NCI-H524 treated with DMSO at 0.1 percent for 48 hours (cell line): Measurements from ENCODE around the gene COL15A1.

ENCODE experiments used
- DNase-seq: peaks from one replicate; lab custom pipeline; 2025; lab: John Stamatoyannopoulos, UW

Gene COL15A1

DNA sequence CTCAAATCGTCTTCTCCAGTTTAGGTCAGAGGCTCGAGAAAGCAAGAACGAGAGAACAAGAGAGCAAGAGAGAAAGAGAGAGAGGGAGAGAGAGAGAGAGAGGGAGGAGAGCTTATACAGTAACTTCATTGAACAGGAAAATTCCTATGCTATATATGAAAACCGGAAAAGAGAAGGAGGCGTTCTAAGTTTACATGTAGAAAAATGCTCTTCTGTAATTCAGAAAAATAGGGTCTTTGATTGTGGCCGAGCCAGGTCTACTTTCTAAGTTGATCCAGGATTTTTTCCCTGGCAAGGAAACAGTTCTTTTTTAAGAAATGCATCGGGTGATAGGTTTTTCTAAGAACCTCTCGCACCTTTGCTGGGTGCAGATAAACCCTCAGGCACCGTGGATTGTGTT lies 29.5 kb downstream of the COL15A1 start:
- DNase-seq, result no peak

DNA sequence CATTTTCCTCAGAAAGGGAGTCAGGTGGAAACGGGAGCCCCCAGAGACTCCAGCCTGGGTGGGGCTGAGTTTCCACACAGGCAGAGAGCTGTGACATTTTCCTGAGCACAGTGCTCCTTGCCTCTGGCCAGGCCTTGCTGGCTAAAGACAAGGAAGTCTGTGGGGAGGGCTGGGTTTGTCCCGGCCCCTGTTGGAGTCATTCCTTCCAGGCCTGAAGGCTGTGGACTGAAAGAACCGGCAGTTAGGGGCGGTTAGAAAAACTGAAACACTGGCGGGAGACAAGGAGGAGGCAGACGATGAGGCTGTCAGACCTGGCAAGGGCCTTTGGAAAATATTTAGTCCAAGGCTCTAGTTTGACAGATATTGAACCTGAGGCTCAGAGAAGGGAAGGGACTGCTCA lies 29.9 kb downstream of the COL15A1 start:
- DNase-seq, result no peak

DNA sequence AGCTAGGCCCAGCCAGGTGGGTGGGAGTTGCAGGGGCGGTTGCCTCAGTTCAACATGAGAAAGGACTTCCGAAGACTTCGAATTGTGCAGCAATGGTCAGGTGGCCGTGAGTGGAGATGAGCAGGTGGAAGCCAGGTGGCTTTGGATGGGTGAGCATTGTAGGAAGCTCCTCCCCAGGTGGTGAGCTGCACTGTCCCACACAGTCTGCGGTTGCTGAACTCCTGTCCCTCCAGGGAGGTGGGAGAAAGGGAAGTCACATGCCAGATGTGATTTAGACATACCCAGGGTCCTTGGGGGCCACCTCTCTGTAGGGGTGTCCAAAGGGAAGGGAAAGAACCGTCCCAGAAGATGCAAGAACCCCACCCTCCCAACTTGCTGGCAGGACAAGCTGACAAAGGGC lies 30.4 kb downstream of the COL15A1 start:
- DNase-seq, result no peak

DNA sequence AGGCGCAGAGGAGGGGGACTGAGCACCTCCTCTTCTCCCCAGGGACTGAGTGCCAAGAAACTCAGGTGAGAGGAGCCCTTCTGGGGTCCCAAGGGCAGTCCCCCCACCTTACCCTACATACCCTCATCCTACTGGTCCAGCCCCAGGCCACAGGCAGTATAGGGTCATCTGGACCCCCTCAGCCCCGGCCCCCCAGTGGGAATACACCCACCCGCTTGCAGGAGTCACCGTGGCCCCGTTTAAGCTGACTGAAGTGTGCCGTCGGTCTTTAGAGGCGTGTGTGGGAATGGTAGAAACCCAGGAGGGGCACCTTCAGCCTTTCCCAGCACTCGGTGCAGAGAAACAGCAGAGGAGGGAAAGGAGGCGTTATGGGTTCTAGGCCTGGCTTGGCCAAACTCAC lies 30.8 kb downstream of the COL15A1 start:
- DNase-seq, result no peak

DNA sequence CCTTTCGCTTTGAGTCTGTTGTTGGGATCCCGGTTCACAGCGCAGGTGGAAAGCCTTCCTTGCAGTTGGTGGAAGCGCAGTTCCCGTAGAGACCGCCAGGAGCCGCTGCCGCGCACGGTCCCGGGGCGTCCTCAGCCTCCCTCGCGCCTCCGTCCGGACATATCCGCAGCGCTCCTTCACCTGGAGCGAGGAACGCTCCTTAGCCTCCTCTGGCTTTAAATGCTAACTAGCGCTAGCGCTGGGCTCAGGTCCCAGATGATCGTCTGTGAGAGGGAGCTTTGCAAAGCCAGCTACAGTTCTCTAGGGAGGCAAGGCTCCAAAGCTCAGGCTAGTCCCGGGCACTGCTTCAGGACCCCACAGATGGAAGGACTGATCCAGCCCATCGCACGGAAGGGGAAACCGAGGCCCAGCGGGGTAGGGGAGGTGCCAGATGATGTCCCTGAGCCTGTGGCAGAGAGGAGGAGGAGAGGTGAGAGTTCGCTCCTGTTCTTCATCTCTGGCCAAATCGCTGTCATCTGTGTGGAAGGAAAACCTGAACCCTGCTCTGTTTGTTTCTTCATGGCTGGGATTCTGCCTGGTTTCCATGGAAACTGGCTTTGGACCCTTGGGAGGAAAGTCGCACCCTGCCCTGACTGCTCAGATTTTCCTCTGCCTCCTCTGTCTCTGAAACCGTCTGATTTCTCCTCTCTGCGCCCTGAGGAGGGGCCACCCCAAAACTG lies 31.4 kb downstream of the COL15A1 start:
- DNase-seq, result peak; percentile 47

DNA sequence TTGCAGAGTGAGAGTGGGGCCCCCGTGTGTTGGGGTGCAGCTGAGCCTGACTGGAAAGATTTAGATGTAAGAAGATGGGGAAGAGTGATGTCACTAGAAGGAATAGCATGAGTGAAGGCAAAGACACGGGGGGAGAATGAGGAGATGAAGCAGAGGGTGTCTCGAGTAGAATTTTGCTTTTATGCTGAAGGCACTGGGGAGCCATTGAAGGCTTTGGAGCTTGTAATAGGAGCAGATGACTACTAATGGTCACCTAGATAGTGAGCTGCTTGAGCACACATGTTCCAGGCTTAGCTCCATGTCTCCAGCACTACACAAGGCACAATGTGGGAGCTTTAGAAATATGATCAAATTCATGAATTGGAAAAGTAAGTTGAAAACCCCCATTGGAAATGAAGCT lies 32.1 kb downstream of the COL15A1 start:
- DNase-seq, result no peak

DNA sequence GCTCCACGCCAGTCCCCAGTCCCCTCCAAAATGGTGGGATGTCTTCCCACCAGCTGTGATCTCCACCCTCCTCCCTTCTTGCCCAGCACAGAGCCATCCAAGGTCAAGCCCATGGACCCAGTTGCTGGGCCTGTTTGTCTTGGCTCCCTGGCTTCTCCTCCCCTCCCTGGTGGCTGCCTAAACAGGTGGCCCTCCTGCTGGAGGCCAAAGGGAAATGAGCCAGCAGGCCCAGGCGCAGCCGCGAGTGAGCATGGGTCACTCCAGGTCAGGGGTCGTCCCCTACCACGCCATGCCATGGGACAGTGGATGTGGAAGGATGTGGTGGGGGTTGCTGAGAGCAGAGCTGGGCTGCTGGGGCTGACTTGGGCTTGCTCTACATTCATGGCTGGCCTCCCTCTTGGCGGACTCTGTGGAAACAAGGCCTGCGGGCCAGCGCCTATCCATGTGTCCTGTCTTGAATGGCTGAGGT lies 33.6 kb downstream of the COL15A1 start:
- no peak for DNase-seq

DNA sequence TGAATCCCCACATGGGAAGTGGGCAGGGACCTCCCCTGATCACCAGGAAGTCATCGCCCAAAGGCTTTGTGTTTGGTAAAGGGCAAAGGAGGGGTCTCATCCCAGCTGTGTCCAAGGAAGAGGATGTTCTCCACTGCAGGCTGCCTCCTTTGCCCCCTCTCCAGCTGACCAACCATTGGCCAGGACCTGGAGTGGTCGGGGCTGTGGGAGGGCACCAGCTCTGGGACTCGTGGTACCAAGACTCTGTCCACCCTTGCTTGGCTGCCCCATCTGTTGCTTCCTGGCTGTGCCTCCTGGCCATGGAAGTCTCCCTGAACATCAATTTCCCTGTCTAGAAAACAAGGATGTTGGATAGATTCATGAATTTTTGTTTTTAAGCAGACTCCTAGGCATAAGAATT lies 34.1 kb downstream of the COL15A1 start:
- no peak for DNase-seq

DNA sequence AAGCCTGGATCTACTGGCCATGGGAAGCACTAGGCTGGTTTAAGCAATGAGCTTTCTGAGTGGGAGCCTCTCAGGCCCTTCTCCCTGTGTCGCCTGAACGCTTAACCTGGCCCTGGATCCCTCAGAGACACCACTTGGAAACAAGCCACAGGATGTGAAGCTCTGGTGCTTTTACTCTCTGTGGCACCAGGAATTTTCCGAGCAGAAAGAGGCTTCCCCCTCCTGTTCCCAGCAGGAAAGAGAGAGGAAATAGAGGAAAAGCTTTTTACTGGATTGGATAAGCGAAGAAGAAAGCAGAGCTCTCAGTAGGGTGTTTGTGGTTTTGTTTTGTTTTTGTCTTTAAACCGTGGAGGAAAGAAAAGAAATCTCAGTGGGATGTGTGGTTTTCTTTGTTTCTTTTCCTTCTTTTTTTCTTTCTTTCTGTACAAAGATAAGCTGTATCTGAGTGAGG lies 34.5 kb downstream of the COL15A1 start:
- DNase-seq, result no peak

DNA sequence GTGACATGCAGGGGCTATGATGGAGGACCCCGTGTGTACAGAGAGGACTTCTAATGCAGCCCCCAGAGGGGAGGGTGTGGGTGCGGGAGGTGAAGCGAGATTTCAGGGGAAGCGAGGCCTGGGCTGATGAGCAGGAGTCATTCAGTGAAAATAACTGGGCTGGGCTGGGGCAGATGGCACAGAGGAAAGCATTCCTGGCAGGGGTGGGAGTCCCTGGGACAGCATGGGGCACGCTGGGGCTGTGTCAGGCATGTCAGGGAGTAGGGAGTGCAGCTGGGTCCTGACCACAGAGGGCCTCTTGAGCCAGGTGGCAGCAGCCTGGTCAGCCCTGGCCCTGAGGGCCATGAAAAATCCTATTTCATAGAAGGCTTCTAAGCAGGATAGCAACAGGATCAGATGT lies 36.6 kb downstream of the COL15A1 start:
- DNase-seq, result no peak

DNA sequence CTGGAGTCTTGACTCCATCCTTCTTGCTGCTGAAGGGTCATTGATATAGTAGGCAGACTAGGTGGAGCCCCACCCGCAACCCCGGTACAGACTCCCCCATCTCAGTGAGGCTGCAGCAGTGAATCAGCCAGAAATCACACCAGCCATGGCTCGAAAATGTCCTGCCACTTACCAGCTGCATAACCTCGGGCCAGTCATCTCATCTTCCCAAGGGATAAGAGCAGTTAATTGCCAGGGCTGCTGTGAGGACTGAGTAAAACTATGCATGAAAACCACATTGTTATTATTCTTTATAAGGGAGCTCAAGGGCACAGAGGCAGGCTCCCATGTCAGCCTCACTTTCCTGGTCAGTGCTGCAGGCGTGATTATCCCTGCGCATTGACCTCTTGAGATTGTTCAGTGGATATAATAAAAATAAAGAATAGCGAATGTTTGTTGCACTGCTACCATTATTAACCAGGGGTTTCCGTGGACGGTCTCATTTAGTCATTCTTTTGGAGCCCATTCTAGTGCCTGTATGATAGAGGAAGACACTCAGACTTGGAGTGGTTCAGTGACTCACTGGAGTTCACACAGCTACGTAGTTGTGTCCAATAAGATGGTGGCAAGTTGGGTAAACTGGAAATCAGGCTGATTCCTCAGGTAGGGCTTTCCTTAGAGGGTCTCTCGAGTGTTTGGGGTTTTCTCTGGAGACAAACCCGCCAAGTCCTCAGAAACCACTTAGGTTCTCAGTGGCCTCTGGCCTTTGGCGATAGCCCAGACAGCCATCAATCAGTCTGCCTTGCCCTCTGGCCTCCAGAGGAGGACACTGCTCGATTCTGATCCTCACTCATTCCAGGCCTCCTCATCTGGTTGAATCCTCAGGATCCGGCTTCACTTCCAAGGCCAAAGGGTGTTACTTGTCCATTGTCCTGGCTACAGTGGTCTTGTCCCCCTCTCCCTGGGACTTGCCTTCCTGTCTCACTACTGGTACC lies 39.9 kb downstream of the COL15A1 start:
- DNase-seq, result no peak

DNA sequence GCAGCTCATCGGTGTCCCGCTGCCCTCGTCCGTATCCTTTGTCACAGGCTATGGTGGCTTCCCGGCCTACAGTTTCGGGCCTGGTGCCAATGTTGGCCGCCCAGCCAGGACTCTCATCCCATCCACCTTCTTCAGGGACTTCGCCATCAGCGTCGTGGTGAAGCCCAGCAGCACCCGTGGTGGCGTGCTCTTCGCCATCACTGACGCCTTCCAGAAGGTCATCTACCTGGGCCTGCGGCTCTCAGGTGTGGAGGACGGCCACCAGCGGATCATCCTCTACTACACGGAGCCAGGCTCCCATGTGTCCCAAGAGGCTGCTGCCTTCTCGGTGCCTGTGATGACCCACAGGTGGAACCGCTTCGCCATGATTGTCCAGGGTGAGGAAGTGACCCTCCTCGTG lies 41.9 kb downstream of the COL15A1 start:
- DNase-seq, result no peak

DNA sequence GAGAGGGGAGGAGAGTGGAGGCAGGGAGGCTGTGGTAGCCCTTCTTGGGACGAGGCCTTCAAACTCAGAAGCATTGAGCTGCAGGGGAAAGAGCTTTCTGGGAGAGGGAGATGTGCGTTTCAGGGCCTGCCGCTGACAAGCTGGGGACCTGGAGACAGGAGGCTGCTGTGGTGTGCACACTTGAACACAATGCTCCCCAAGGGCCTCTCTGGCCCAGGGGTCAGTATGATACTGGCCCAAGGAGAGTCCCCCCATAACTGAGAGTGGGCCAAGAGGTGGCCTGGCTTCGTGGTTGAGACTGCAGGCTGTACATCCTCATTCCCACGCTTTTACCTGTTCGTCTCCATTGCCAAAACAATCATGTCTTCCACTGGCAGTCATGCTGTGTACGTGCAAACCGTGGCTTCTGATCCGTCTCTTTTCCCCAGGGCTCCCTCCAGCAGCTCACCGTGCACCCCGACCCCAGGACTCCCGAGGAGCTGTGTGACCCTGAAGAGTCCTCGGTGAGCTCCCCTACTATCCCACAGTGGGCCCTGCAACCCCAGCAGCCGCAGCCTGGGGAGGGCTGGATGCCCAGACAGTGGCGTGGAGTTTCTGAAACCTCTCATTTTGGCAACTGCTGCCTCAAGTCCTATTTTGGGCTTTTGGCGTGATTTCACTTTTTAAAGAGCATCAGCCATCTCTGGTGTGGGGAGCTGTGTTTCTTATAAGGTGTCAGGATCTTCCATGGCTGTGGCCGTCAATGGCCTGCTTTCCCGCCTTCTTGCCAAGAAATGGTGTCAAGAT lies 43.4 kb downstream of the COL15A1 start:
- DNase-seq, result no peak

DNA sequence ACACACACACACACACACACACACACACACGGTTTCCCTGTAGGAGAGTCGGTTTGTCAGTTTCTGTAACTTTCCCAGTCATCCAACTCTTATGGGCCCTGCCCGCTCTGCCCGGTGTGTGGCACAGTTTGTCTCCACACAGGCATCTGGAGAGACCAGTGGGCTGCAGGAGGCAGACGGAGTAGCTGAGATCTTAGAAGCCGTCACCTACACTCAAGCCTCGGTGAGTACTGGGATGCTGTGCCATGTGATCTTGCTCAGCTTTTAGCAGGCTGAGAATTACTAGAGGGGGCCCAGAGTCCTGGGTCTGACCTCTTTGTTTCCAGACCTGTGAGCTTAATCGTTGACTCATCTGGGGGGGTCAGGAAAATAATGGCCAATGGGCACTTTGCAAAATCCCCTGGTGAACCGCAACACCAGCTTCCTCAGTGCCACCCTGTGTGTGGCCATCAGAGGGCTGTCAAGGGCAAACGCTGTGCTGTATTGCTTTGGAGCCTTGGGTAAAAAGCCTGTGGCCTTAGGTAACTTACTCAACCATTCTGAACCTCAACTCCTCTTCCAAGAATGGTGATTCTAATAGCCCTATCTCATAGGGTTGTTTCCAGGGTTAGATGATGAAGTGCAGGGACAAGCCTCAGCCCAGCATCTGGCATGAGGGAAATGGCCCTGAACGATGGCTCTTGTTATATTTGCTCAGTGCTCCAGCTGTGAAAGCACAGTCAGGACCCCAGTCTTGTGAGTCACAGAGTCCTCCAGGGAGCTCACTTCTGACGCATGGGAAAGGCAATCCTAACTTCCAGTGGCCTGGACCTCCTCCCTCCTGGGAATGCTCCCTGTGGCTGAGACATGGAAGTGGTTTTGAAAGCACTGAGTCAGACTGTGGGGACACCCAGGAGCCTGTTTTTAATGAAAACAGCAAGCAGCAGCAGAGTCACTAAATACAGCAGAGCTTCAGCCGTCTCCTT lies 45.6 kb downstream of the COL15A1 start:
- DNase-seq, result no peak

DNA sequence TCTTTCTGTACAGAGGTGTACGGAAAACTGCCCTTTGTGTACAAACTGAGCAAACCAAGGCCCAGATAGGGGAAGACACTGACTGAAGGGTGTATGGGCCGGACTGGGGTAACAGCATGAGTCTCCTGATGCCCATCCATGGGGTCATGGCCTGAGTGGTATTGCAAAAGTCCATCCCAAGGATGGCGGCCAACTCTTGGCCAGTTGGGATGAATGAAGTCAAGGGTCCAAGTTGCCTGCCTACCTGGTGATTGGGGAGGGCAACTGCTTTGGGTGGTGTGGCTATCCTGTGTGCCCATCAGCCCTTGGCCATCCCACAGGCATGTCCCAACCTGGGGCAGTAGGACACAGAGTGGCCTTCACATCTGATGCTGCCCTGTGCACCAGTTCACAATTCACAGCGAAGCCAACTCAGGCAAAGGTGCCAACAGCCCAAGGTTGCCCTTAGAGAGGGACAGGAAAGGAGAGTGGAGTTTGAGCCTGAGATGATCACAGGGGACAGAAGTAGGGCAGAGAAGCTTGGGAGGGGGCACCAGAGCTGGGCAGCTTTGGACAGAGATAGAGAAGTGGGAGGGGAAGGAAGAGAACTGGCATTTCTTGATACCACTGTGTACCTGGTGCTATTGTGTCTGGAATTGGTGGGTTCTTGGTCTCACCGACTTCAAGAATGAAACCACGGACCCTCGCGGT lies 46.6 kb downstream of the COL15A1 start:
- no peak for DNase-seq

DNA sequence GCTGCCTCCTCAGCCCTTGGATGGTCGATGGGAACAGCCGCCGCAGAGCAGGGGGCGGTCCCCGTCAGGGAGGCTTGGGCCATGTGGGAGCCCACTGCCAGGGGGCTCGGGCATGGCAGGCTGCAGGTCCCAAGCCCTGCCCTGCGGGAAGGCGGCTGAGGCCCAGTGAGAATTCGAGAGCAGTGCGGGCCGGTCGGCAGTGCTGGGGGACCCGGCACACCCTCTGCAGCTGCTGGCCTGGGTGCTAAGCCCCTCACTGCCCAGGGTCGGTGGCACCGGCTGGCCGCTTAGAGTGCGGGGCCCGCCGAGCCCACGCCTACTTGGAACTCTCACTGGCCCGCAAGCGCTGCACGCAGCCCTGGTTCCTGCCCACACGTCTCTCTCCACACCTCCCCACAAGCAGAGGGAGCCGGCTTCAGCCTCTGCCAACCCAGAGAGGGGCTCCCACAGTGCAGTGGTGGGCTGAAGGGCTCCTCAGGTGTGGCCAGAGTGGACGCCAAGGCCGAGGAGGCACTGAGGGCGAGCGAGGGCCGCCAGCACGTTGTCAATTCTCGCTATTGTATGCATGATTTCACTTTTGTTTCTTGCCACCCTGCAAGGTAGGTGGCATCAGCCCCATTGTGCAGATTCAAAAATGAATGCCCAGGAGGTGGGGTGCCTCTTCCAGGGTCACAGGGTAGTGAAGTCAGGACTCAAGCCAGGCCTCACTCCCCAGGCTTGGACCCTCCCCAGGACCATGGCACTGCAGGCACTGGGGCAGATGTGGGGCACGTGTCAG lies 48.6 kb downstream of the COL15A1 start:
- no peak for DNase-seq

DNA sequence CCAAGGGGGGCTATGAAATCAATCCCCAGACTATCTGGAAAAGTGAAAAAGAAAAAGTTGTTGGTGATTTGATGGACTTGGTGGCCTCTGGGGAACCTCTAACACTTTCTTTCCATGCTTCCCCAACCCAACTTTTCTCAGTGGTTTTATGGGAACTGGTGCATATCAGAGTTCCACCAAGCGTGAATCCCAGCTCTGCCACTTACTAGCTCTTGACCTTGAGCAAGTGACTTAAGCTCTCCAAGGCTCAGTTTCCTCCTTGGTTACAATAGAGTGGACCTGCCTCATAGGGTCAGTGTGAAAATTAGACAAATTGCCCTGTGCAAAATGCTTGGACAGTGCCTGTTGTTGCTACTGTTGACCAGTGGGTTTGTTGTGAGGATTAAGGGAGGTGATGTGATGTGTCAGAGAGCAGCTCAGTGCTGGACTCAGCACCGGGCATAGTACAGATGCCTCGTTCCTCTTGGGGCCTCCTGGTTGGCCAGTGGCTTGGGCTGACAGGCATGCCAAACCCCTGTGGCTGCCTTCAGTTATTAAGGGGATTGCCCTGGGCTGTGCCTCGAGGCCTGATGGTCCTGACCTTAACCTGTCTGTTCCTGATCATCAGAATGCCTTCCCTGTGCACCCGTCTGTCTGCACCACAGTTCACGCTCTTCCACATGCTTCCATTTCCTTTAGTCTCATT lies 49.3 kb downstream of the COL15A1 start:
- DNase-seq, result no peak

DNA sequence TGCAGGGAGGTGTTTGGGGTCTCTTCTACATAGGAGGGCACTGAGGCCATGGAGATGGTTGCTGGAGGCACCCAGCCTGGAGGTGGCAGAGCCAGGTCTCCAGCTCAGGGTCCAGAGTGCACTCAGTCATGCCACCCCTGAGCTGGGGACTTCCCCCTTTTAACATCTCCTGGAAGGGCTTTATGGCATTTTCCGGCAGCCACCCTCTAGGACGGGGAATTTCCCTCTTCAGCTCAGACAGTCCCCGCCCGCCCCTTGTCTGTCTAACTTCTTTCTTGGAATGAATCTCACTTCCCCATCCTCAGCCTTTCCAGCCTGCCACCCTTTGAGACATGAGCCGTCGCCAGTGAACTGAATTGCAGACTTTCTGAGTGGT lies 49.9 kb downstream of the COL15A1 start:
- DNase-seq, result no peak
